Gastroesophageal sphincter (tissue), 4 donors: Measurements from ENCODE around the gene SH3RF1. TPM values are rescaled to one million over a fixed set of nuclear protein-coding genes. Genes with fewer than 3 reads are reported as not detected.

ENCODE experiments used
- ATAC-seq: fragments of 150-250 bp; one replicate; pipeline ENCODE4 v1.9.1; 2016; ENCODE audit warnings: mild to moderate bottlenecking, moderate library complexity
- H3K27ac ChIP-seq, 4 donors: fragments of 200-600 bp; sonication (generic) in 3 of 4; 1 replicate in 3 of 4; 2 replicates in 1 of 4; pipeline ENCODE4 v1.5.1; 2016 to 2019
- H3K27me3 ChIP-seq: fragments of 200-600 bp; sonication (generic); one replicate; pipeline ENCODE4 v1.5.1; 2019
- H3K36me3 ChIP-seq, 2 donors: fragments of 200-600 bp; sonication (generic); one replicate each; pipeline ENCODE4 v1.5.1; 2019; ENCODE audit warnings: control low read depth in 1 of 2
- H3K4me1 ChIP-seq, 3 donors: fragments of 200-600 bp; sonication (generic); 1 replicate in 2 of 3; 2 replicates in 1 of 3; pipeline ENCODE4 v1.5.1; 2016 to 2019; ENCODE audit warnings: control low read depth in 2 of 3
- H3K4me3 ChIP-seq, 2 donors: fragments of 200-600 bp; sonication (generic); one replicate each; pipeline ENCODE4 v1.5.1; 2019; ENCODE audit warnings: mild to moderate bottlenecking in 1 of 2, moderate library complexity in 1 of 2
- H3K9me3 ChIP-seq, 3 donors: fragments of 200-600 bp; sonication (generic); one replicate each; pipeline ENCODE4 v1.5.1; 2017 to 2019; ENCODE audit warnings: control low read depth in 2 of 3
- EP300 ChIP-seq: sonication (generic); formaldehyde crosslinking; IDR thresholded peaks from one replicate; pipeline ENCODE4 v1.6.1; 2017; ENCODE audit warnings: antibody characterized with exemption, mild to moderate bottlenecking
- POLR2A ChIP-seq, 2 donors: fragments of 450-650 bp; IDR thresholded peaks; one replicate each; pipeline ENCODE4 v1.6.1; 2017; ENCODE audit warnings: antibody characterized with exemption in 2 of 2, mild to moderate bottlenecking in 2 of 2, moderate library complexity in 1 of 2
- POLR2AphosphoS5 ChIP-seq: sonication (generic); formaldehyde crosslinking; IDR thresholded peaks from one replicate; pipeline ENCODE4 v1.6.1; 2017; ENCODE audit warnings: antibody characterized with exemption
- WGBS, 2 donors: methylation state at CpG; one replicate each; pipeline ENCODE4 v1.1.5; 2018; ENCODE audit warnings: low coverage in 1 of 2; 5-methylcytosine and 5-hydroxymethylcytosine counted together
- total RNA-seq, 4 donors: library from RNA; depleted of rRNA; stranded (reverse); fragments of >200 nt; gene quantifications; one replicate each; pipeline ENCODE4 v1.1.0, GENCODE V29; 2016
- TF ChIP-seq, protein P1 (sequence below), 4 experiments: fragments of 200-600 bp in 2 of 4; fragments of 450-650 bp in 2 of 4; sonication (generic) in 1 of 4; IDR thresholded peaks; one replicate each; pipeline ENCODE4 v1.5.1; 2017 to 2019; ENCODE audit warnings: antibody characterized with exemption in 4 of 4, mild to moderate bottlenecking in 2 of 4, moderate library complexity in 2 of 4

The SH3RF1 gene
- total RNA-seq, 4 donors from 2014 or later, result 9.2 to 17.6 (median 13.3) TPM

GRCh38 chr4:169090484-169091215, 180.1 kb downstream of the SH3RF1 start:
- Histone ChIP-seq H3K9me3 (peaks cover 0 to 15% (median 0%) of the 10 kb centered on the region in 3 donors), H3K4me3 (no peak overlapping the region), H3K4me1 (no peaks in the 10 kb centered on the region), H3K36me3 (peaks cover 0 to 13% of the 10 kb centered on the region in 2 donors), H3K27ac (no peak overlapping the region), H3K27me3 (no peaks in the 10 kb centered on the region)
- WGBS, 2 donors, result 91 to 95% methylated on average over 5 of the region's 5 CpGs
- TF ChIP-seq POLR2AphosphoS5, result no peak
- TF ChIP-seq, protein P1, sequence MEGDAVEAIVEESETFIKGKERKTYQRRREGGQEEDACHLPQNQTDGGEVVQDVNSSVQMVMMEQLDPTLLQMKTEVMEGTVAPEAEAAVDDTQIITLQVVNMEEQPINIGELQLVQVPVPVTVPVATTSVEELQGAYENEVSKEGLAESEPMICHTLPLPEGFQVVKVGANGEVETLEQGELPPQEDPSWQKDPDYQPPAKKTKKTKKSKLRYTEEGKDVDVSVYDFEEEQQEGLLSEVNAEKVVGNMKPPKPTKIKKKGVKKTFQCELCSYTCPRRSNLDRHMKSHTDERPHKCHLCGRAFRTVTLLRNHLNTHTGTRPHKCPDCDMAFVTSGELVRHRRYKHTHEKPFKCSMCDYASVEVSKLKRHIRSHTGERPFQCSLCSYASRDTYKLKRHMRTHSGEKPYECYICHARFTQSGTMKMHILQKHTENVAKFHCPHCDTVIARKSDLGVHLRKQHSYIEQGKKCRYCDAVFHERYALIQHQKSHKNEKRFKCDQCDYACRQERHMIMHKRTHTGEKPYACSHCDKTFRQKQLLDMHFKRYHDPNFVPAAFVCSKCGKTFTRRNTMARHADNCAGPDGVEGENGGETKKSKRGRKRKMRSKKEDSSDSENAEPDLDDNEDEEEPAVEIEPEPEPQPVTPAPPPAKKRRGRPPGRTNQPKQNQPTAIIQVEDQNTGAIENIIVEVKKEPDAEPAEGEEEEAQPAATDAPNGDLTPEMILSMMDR (IDR thresholded peaks at IDR 0.05), result no peak
- no peak for TF ChIP-seq EP300
- no peak for TF ChIP-seq POLR2A (IDR thresholded peaks at IDR 0.05)
- ATAC-seq, result no peak

GRCh38 chr4:169089004-169089403, 181.8 kb downstream of the SH3RF1 start:
- no peak for ATAC-seq
- no peaks in the 10 kb centered on the region for H3K27me3 ChIP-seq
- WGBS, 2 donors, result 87 to 90% methylated on average over 5 of the region's 5 CpGs
- H3K27ac ChIP-seq, result no peak overlapping the region
- no peak overlapping the region for H3K4me3 ChIP-seq
- no peaks in the 10 kb centered on the region for H3K4me1 ChIP-seq
- H3K9me3 ChIP-seq, result peaks cover 0 to 15% (median 0%) of the 10 kb centered on the region in 3 donors
- no peak for TF ChIP-seq EP300
- TF ChIP-seq POLR2A (IDR thresholded peaks at IDR 0.05), result no peak
- no peak for TF ChIP-seq POLR2AphosphoS5
- TF ChIP-seq, protein P1 (IDR thresholded peaks at IDR 0.05), result no peak
- H3K36me3 ChIP-seq, result peaks cover 0 to 5% of the 10 kb centered on the region in 2 donors

- no peaks in the 10 kb centered on the region for H3K9me3 ChIP-seq
- no peak for ATAC-seq
- H3K4me3 ChIP-seq, result no peak overlapping the region
- 85 to 90% methylated on average over 4 of the region's 4 CpGs for WGBS, 2 donors
- no peak overlapping the region for H3K27ac ChIP-seq
- peaks cover 0 to 5% of the 10 kb centered on the region in 2 donors for H3K36me3 ChIP-seq
- no peaks in the 10 kb centered on the region for H3K27me3 ChIP-seq
- TF ChIP-seq, protein P1 (IDR thresholded peaks at IDR 0.05), result no peak
- TF ChIP-seq POLR2AphosphoS5, result no peak
- TF ChIP-seq POLR2A (IDR thresholded peaks at IDR 0.05), result no peak
- TF ChIP-seq EP300, result no peak
- H3K4me1 ChIP-seq, result peaks cover 0 to 19% (median 5%) of the 10 kb centered on the region in 3 donors
These were observed 185.8 kb downstream of the SH3RF1 start for GRCh38 chr4:169084954-169085353.

- peaks cover 0 to 25% (median 5%) of the 10 kb centered on the region in 3 donors for H3K4me1 ChIP-seq
- H3K36me3 ChIP-seq, result no peaks in the 10 kb centered on the region
- no peaks in the 10 kb centered on the region for H3K27me3 ChIP-seq
- H3K27ac ChIP-seq, result peak overlapping the region in 3 of 4 donors; percentile 66 to 80 (median 71)
- WGBS, 2 donors, result 0 to 10% methylated on average over 2 of the region's 2 CpGs
- no peak for ATAC-seq
- H3K4me3 ChIP-seq, result no peak overlapping the region
- no peak for TF ChIP-seq POLR2A (IDR thresholded peaks at IDR 0.05)
- no peak for TF ChIP-seq EP300
- TF ChIP-seq, protein P1 (IDR thresholded peaks at IDR 0.05), result no peak
- no peak for TF ChIP-seq POLR2AphosphoS5
- no peaks in the 10 kb centered on the region for H3K9me3 ChIP-seq
These were observed 189.8 kb downstream of the SH3RF1 start for GRCh38 chr4:169080981-169081380.
